HG02885 (cell line): Measurements from ENCODE around the gene ENDOU.

Source experiments
- ATAC-seq: cut with Tn5 transposase; IDR thresholded peaks from one replicate; pipeline ENCODE4 v1.9.1; 2021; ENCODE audit warnings: mild to moderate bottlenecking; ENCODE audit not compliant: unreplicated experiment, poor library complexity

The ENDOU gene

DNA sequence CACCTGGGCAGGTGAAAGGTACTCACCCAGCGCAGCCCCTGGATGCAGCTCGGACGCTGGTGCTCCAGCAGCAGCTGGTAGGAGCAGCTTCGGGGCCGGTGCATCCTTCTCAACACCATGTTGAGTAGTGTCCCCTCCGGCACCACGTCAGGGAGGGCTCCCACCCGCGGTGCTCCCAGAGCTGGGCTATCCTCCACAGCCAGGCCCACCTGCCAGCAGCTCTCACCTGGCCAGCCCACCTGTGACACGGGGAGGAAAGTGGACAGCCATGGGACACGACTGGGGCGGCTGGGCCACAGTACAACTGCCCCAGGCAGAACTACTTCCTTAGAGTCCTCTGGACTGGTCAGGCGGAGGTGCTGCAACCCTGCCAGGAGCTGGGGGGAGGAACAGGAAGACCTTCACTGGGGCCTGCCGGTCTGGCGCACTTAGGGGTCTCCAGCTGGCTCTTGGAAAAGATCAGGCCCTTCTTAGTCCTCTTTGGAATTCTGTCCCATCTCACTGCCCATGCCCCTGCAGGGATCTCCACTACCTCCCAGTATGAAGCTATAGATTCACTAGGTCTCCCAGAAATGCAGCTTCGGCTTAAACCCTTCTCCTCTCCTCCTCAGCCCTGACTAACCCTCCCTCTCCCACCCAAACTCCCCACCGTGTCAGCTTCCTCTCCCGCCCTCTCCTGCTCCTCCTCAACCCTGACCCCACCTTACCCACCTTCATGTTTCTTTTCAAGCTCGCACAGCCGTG is 32.7 kb upstream of the ENDOU start:
- ATAC-seq: no peak

DNA sequence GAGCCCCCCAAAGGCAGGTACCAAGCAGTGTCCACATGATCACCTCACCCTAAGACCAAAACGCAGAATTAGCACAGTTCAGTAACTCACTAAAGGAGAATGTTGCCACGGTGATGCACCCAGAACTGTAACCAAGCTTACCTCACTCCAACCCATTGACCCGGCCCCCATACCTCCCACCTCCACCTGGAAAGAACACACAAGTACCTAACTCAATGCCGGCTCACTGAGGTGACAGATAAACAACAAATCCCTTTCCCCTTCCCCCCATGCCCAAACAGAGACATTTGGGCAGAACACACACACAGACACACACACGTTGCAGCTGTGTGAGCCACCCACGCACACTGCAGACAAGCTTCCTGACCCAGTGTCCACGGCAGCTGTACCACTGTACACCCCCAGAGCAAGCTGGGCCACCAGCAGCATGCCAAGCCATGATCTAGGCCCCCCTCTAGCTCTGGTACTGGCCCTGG is 32.1 kb upstream of the ENDOU start:
- no peak for ATAC-seq

DNA sequence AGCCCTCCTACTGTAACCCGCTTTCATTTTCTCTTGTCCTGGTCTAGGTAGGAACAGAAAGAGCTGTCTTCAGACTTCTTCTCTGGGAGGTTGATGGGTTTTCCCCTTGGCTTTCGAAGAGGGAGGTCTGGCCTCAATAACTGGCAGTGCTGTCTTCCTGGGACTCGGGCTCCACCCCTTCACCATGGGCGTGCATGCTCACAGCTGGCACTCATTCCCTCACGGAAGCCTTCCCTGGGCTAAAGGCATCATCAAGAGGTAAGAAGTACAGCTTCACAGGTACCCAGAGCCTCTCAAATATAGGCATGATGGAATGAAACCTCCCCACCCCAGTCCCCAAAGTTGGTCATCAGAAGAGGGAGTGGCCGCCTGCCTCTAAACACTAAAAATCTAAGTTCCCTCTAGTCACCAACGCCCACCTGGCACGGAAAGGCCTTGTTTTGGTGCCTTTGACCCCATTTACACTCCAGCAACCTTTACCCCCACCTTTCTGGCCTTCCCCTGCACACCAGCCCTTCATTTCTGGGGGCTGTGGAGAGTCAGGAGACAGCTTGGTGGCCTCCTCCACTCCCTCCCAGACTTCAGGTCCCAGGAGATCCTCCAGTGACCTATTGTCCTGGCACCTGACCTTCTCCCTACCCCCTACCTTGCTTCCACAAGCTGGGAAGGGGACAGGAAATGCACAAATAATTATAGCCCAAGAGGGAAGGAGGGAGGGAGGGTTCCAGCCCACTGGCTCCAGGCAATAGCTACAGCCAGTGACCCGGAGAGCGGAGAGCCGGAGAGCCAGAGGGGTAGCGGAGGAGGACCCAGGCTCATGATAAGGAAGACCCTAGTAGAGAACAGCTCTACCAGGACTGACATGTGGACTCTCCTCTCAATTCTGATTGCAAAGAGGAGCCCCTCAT is 30.6 kb upstream of the ENDOU start:
- ATAC-seq: peak; percentile 74

DNA sequence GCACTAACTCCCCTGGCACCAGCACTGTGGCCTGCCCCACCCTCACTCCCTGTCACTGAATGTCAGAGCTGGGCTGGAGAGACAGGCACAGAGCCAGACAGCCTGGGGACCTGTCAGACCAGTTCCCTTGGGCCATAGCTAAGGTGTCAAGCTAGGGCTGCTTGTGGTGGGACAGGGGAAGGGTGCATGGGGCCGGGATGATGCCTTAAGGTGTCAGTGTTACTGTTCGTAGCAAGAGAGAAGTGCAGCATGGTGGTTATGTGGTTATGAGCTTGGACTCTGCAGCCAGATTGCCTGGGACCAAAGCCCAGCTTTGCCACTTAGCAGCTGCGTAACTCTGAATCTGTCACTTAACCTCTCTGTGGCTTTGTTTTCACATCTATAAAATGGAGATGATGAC is 29.6 kb upstream of the ENDOU start:
- peak; percentile 16 for ATAC-seq

DNA sequence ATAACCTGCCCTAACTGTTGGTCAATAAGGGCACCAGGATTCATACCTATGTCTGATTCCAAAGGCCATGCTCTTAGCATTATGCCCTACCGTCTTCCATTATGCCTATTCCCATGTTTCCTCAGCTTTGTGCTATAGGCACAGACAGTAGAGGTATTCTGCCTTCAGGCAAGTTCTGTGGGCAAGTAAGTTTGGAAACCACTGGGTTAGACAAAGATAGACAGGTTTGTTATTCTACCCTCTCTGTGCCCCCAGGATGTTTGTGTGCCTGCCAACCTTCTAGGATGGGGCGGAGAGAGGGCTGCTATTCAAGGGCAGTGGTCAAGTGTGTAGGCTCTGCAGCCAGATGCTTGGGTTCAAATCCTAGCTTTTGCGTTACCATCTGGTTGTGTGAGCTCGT is 28.8 kb upstream of the ENDOU start:
- no peak for ATAC-seq

DNA sequence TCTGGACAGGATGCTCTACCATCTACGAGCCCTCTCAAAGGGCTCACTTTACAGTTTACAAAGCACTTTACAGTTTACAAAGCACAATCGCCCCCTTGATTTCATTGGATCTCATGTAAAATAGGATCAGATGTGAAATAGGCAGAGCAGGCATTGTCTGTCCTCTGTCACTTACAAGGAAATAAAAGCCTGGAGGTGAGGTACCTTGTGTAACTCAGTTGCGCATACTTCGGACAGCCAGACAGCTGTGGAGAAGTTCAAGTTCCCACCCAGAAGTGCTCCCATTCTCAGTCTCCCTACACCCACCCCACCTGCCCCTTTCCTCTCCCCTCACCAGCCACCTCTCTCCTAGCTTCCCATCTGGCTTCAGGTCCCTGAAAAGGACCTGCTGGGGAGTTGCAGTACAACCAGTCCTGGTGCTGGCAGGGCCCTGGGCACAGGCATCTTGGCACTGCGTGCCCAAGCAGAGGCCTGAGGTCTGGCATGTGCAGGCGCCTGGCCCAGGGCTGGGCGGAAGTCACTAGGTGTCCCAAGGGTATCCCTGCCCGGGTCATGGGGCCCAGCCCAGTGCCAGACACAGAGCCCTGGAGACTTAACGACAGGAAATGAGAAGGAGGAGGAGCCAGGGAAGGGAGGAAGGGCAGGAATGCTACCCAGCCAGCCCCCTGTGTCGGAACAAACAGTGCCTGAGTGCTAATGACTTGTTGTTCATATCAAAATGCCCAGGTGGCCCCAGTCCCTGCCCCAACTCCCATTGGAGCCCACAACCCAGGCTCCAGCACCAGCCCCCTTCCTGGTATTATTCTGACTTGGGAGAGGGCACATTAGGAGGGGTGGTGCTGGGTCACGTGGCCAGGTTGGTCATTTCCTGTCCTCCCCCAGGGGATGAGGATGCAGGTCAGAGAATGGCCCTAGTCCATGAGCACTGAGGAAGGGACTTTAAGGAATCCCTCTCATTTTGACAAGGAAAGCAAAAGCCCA is 28.0 kb upstream of the ENDOU start:
- ATAC-seq: no peak

DNA sequence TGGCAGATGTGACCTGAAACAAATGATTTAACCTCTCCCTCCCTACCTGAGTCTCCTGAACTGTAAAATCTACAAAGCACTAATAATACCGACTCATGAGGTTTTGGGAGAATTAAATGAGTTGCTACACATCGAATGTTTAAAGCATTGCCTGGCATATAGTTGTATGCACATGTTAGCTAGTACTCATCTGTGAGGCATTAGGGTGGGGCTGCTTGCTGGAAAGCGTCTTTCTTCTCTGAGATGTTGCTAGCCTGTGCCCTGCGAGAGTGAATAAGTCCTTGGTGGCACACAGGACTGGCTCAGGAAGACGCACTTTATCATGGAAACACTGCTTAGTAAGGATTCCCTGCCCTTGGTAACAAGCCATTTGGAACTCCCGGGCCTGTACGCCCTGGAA is 27.3 kb upstream of the ENDOU start:
- ATAC-seq: no peak

DNA sequence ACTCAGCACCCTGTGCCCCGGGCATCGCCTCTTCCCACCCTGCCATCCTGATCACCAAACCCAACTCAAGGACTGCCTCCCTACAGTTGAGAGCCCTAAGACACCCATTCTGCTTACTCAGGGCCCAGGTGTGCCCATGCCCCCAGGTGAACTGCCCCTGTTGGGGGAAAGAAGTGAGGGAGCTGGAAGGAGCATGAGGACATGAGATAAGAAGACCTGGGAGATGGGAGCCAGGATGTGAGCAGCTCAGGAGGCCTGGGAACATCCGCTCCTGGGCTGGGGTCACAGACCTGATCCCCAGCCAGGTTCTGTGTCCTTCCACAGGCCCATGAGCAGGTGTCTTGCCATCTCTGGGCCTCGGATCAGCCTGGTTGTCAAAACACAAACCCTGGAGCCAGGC is 26.8 kb upstream of the ENDOU start:
- no peak for ATAC-seq

DNA sequence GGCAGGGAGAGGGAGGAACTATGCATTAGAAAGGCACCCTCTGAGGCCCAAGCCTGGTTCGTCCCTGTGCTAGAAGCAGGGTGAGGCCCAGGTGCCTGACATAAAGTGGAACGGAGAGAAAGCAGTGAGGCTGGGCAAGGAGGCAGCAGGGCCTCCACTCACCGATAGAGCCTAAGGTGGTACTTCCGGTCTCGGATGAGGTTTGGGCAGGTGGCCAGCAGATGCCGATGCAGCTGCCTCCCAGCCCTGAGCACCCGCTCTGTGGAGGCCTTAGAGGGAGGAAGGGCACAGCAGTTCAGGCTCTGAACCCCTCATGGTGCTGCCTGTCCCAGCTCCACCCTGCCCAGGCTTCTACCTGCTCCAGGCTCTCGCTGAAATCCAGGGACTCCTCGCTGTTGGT is 26.3 kb upstream of the ENDOU start:
- ATAC-seq: no peak

DNA sequence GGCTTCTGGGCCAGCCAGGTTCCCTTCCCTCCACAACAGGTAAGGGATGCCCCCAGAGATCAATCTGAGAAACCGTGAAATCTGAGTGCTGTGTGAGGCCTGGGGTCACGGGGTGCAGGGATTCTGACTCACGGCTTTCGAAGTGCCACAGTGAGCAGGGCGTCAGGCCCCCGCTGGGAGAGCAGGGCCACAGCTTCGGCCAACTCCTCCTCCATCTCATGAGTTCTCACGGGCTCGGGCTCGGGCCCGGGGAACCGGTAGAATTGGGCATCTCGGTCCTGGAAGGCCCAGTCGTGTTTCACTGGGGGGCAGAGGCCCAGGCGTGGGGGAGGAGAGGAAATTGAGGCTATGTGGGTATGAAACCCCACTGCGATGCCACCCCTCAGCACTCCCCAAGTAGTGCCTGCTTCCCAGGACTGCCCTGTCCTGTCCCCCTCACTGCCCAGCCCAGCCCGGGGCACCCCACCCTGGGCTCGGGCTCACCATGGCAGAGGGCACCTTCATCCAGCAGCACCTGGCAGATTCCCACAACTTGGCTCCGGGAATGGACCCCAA is 25.7 kb upstream of the ENDOU start:
- ATAC-seq: no peak

DNA sequence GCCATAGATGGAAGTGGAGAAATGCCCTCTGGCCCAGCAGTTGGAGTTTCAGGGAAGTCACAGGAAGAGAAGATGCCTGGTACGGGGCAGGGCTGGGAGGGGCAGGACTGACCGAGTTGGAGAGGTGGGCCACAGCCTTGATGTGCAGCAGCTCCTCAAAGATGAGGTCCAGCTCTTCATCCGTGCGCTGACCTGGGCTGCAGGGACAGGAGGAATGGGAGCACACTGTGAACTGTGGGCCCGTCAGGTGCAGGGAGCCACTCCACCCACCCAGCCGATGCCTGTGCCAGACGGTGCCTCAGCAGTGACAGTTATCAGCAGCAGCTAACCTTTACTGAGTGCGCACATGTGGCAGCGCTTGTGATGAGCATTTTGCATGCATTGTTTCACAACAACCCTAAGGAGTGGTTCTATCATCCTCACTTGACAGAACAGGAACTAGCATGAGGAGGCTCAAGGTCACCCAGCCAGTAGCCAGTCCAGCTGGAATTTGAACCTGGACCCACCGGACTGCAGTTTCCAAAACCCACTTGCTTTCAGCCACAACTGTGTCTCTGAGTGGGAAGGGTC is 25.0 kb upstream of the ENDOU start:
- no peak for ATAC-seq

DNA sequence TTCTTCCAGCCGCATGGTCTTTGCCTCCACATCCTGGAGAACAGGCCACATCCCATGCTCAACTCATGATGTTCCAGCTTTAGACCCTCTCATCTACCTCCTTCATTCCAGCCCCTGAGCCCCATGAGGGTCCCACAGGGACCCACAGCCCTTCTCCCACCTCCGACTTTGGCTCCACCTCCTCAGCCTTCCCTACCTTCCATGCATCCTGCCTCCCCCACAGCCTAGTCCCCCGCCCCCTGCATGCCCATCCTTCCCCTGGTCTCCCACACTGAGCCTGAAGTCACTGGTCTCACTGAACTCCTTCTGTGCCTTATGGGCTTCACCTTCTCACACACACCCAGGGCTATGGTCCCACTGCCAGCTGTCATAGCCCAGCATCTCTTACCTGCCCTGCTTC is 23.6 kb upstream of the ENDOU start:
- no peak for ATAC-seq

DNA sequence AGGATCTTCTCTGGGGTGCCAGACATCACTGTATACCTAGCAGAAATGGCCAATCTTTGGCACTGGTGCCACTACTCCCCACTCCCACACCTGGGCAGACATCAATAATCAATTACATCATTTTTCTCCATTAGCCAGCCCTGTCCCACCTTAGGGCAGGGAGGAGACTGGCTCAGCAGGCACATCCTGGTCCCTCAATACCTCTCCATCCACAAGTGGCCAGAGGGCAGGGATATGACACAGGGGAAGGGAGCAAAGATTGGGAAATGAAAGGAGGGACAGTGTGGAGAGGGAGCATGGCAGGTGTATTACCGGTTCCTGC is 23.2 kb upstream of the ENDOU start:
- ATAC-seq: no peak

DNA sequence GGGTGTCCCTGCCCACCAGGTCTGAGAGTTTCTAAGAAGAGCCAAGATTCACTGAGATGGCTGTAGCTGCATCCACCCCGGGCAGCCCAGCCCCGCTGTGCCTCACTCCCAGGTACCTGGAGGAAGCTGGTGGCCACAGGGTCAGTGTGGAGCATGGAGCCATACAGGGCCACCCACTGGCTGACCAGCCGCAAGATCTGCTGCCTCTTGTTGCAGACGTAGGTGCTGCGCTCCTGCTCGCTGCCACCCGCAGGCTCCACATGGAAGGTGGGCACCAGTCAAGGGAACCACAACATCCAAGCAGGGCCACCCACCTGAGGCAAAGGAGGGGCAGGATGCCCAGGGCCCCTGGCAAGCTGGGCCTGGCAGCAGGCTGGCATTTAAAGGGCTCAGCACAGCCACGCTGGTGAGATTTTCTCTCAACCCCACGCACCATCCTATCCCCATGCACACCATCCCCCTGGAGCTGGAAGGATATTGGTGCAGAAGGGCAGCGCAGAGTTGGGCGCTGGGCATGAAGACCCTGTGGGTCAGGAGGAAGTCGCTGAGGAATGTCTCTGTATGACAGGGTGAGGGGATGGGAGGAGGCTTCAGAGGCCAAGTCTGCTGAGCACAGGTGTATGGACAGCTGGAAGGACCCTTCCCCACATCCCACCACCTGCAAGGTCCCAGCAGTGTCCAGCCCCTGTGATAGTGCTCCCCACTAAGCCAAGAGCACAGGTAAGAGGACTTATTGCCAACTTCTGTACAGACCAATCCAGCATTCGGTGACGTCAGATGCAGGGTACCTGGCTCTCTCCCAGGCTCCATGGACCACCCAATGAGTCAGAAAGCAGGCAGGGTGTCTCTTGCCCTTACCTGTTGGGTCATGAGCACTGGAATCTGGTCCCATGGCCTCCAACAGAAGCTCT is 22.6 kb upstream of the ENDOU start:
- no peak for ATAC-seq

DNA sequence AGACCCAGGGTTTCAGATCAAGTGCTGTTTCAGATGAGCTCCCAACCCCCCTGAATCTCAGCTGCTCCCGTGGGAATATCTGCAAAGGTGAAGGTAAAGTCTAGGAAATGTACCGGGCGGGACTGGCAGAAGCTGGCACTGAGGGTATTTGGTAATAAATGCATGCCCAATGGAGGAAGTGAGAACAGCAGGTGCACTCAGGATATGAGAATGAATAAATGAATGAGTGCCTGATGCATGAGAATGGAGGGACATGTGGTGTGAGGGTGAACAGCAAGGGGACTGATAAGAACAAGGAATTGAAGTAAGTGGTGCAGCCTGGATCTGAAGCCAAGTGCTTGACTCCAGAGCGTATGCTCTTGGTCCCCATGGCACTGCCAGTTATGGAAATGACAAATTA is 21.8 kb upstream of the ENDOU start:
- no peak for ATAC-seq

DNA sequence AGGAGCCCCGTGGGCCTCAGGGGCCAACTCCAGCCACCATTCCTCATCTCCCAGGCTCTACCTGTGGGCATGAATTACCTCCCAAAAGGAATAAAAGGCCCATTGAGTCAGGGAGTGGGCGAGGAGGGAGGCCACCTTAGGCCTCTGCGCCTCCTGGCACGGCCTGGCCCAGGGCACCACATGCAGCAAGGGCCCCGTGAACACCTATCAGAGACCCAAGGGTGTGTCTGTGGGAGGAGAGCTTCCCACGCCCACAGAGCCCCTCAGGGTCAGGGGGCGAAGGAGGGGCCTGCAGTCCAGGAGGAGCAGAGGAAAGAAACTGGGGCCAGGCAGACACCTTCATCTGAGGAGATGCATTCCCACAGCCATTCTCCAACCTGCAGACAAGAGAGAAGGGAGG is 21.2 kb upstream of the ENDOU start:
- ATAC-seq: no peak

DNA sequence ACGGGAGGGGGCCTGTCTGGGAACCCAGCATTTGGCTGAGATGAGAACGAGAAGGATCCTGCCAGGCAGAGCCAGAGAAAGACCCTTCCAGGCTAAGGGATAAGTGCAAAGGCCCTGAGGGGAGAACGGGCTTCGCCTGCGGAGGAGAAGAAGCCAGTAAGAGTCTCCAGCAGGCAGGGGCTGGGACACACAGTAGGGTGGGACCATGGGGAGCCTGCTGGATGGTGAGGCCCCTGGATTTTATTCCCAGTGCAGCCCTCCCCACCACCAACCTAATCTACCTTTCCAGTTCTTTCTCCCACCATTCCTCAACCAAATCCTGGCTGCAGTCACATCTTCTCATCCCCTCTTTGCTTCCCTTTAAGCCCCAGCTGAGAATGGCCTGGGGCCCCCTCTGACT is 20.8 kb upstream of the ENDOU start:
- ATAC-seq: no peak

DNA sequence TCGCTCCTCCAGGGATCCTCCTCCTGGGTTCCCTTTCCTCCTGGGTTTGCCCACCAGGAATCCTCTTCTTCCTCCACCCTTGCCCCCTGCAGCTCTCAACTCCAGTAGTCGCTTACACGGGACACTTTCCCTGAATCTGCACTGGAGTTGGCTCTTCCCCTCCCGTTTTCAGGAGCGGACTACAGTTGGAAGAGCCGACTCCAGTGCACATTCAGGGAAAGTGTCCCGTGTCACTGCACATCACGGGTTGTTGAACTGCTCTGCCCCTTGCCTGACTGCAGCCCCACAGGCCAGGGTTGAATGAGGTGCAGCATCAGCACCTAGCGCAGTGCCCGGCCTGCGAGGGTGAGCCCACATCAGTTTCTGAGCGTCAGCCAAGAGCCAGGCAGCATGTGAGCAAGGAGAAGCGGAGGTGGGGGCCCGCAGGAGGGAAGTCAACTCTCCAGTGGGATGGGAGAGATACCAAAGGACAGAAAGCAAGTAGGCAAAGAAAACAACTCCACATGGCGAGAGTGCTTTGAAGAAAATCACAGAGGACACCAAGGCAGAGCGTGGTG is 20.3 kb upstream of the ENDOU start:
- ATAC-seq: no peak
